Epidermal melanocyte (primary cell): ENCODE measurements around the gene ALCAM.

Experiments used
- DNase-seq: peaks from one replicate; pipeline ENCODE4 v3.0.0; 2011; ENCODE audit warnings: low spot score; ENCODE audit not compliant: insufficient read length

ALCAM gene

GRCh38 chr3:105366326-105367062 lies at the start of gene ALCAM:
Gene ALCAM (plus strand): TSS chr3:105366909.
- DNase-seq = peak; percentile 38

- DNase-seq = no peak
Observed at GRCh38 chr3:105317841-105318240, 48.9 kb upstream of the ALCAM start.

GRCh38 chr3:105322570-105323273 lies 44.0 kb upstream of the ALCAM start:
- DNase-seq = no peak

GRCh38 chr3:105323274-105323599 lies 43.5 kb upstream of the ALCAM start:
- DNase-seq = no peak

- no peak for DNase-seq
Observed at GRCh38 chr3:105324951-105325350, 41.8 kb upstream of the ALCAM start.

- no peak for DNase-seq
Observed at GRCh38 chr3:105327662-105328337, 38.9 kb upstream of the ALCAM start.

- no peak for DNase-seq
Observed at GRCh38 chr3:105328338-105328730, 38.4 kb upstream of the ALCAM start.

GRCh38 chr3:105332961-105333360 lies 33.7 kb upstream of the ALCAM start:
- DNase-seq = no peak

GRCh38 chr3:105334138-105334882 lies 32.4 kb upstream of the ALCAM start:
- no peak for DNase-seq

- no peak for DNase-seq
Observed at GRCh38 chr3:105339946-105340345, 26.8 kb upstream of the ALCAM start.

- DNase-seq = no peak
Observed at GRCh38 chr3:105343991-105344390, 22.7 kb upstream of the ALCAM start.

- no peak for DNase-seq
Observed at GRCh38 chr3:105345156-105345555, 21.6 kb upstream of the ALCAM start.

GRCh38 chr3:105347625-105348302 lies 18.9 kb upstream of the ALCAM start:
- no peak for DNase-seq

GRCh38 chr3:105348307-105348706 lies 18.4 kb upstream of the ALCAM start:
- no peak for DNase-seq

GRCh38 chr3:105349684-105350387 lies 16.9 kb upstream of the ALCAM start:
- no peak for DNase-seq

GRCh38 chr3:105351821-105352220 lies 14.9 kb upstream of the ALCAM start:
- no peak for DNase-seq

GRCh38 chr3:105352976-105353375 lies 13.7 kb upstream of the ALCAM start:
- no peak for DNase-seq

- DNase-seq = no peak
Observed at GRCh38 chr3:105353485-105354161, 13.1 kb upstream of the ALCAM start.

GRCh38 chr3:105354429-105354828 lies 12.3 kb upstream of the ALCAM start:
- no peak for DNase-seq

- DNase-seq = no peak
Observed at GRCh38 chr3:105355408-105356061, 11.2 kb upstream of the ALCAM start.
